GM12801 (cell line): ENCODE results near the gene COQ9.

Experiments
- CTCF ChIP-seq: IDR thresholded peaks from one replicate; pipeline ENCODE4 v1.5.1; 2011; ENCODE audit warnings: control low read depth; ENCODE audit not compliant: insufficient read length; ENCODE audit errors: extremely low read depth

Gene COQ9

GRCh38 chr16:57485916-57486857 is 38.9 kb downstream of the COQ9 start, which contains the start of gene DOK4:
TSS of gene DOK4 (minus strand) at chr16:57486493. CDS start at chr16:57479507, 6,986 bp downstream.
- TF ChIP-seq CTCF: no peak

- TF ChIP-seq CTCF: no peak
Measured at GRCh38 chr16:57486858-57487834, 39.9 kb downstream of the COQ9 start.

- TF ChIP-seq CTCF: no peak
Measured at GRCh38 chr16:57489229-57489628, 42.0 kb downstream of the COQ9 start.

GRCh38 chr16:57493767-57494166 is 46.5 kb downstream of the COQ9 start:
- TF ChIP-seq CTCF: no peak

GRCh38 chr16:57497121-57497520 is 49.8 kb downstream of the COQ9 start:
- TF ChIP-seq CTCF: no peak

- no peak for TF ChIP-seq CTCF
Measured at GRCh38 chr16:57498031-57498430, 50.8 kb downstream of the COQ9 start.

- no peak for TF ChIP-seq CTCF
Measured at GRCh38 chr16:57500578-57501111, 53.4 kb downstream of the COQ9 start.
